ENCODE measurements around the gene TACC3.

Gene TACC3

GRCh38 chr4:1786544-1787362, 65.4 kb downstream of the TACC3 start:
- no peaks in the 10 kb centered on the region for H3K9me3 ChIP-seq (ENCODE audit: control insufficient read depth, insufficient read depth, low read depth, low read length)
- no peak overlapping the region for H3K27ac ChIP-seq (ENCODE audit: extremely low read depth, low read depth, low read length)
- CTCF ChIA-PET = interaction anchor here (1.7 kb wide), 1 partner anchor 9 kb away, joined by 4 read pairs; no protein-coding TSS in a partner anchor
- POLR2A ChIA-PET = no interaction called here
- no peaks in the 10 kb centered on the region for H3K36me3 ChIP-seq (ENCODE audit: control insufficient read depth in 2 of 2, insufficient read depth in 1 of 2, low read length in 2 of 2)
- no peak overlapping the region for H3K4me3 ChIP-seq (ENCODE audit: low read depth, low read length)
- TF ChIP-seq GLI4 (tag by site-specific recombination; IDR thresholded peaks at IDR 0.05) (no peak), ZNF707 (tag by site-specific recombination; IDR thresholded peaks at IDR 0.05) (no peak), ZNF324 (tag by site-specific recombination; IDR thresholded peaks at IDR 0.05) (no peak), ZNF335 (tag by site-specific recombination; conservative IDR thresholded peaks at IDR 0.05) (no peak), GLIS1 (tag by site-specific recombination; IDR thresholded peaks at IDR 0.05) (peak; percentile 70), ZNF223 (tag by site-specific recombination; IDR thresholded peaks at IDR 0.05) (no peak), ZNF16 (tag by site-specific recombination; IDR thresholded peaks at IDR 0.05; ENCODE audit: low read depth) (no peak), ZNF777 (tag by site-specific recombination; IDR thresholded peaks at IDR 0.05; ENCODE audit: borderline replicate concordance) (no peak), ZFP69B (tag by site-specific recombination; IDR thresholded peaks at IDR 0.05) (no peak), ZNF560 (tag by site-specific recombination; IDR thresholded peaks at IDR 0.05; ENCODE audit: borderline replicate concordance) (no peak), ZNF133 (tag by site-specific recombination; IDR thresholded peaks at IDR 0.05) (no peak), ZNF629 (tag by site-specific recombination; IDR thresholded peaks at IDR 0.05) (no peak), ZBTB8A (tag by site-specific recombination; IDR thresholded peaks at IDR 0.05) (no peak), ZBTB21 (tag by site-specific recombination; IDR thresholded peaks at IDR 0.05) (no peak), SETDB1 (IDR thresholded peaks at IDR 0.05; ENCODE audit: insufficient read length, low read length) (no peak), ZIC2 (tag by site-specific recombination; IDR thresholded peaks at IDR 0.05) (peak; percentile 61), ZNF785 (tag by site-specific recombination; IDR thresholded peaks at IDR 0.05) (no peak), ZNF221 (tag by site-specific recombination; IDR thresholded peaks at IDR 0.05; ENCODE audit: borderline replicate concordance) (no peak), ZNF626 (tag by site-specific recombination; IDR thresholded peaks at IDR 0.05) (no peak), ZNF473 (tag by site-specific recombination; IDR thresholded peaks at IDR 0.05) (no peak), KLF1 (tag by site-specific recombination; IDR thresholded peaks at IDR 0.05) (0 out of 2 replicates have a peak, but pooled peaks have one; percentile 8)
- TF ChIP-seq, protein P1, sequence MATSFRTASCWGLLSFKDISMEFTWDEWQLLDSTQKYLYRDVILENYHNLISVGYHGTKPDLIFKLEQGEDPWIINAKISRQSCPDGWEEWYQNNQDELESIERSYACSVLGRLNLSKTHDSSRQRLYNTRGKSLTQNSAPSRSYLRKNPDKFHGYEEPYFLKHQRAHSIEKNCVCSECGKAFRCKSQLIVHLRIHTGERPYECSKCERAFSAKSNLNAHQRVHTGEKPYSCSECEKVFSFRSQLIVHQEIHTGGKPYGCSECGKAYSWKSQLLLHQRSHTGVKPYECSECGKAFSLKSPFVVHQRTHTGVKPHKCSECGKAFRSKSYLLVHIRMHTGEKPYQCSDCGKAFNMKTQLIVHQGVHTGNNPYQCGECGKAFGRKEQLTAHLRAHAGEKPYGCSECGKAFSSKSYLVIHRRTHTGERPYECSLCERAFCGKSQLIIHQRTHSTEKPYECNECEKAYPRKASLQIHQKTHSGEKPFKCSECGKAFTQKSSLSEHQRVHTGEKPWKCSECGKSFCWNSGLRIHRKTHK (tag by site-specific recombination; IDR thresholded peaks at IDR 0.05) = no peak
- TF ChIP-seq, protein P2, sequence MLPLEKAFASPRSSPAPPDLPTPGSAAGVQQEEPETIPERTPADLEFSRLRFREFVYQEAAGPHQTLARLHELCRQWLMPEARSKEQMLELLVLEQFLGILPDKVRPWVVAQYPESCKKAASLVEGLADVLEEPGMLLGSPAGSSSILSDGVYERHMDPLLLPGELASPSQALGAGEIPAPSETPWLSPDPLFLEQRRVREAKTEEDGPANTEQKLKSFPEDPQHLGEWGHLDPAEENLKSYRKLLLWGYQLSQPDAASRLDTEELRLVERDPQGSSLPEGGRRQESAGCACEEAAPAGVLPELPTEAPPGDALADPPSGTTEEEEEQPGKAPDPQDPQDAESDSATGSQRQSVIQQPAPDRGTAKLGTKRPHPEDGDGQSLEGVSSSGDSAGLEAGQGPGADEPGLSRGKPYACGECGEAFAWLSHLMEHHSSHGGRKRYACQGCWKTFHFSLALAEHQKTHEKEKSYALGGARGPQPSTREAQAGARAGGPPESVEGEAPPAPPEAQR (tag by site-specific recombination; IDR thresholded peaks at IDR 0.05) = no peak
- TF ChIP-seq, protein P3, sequence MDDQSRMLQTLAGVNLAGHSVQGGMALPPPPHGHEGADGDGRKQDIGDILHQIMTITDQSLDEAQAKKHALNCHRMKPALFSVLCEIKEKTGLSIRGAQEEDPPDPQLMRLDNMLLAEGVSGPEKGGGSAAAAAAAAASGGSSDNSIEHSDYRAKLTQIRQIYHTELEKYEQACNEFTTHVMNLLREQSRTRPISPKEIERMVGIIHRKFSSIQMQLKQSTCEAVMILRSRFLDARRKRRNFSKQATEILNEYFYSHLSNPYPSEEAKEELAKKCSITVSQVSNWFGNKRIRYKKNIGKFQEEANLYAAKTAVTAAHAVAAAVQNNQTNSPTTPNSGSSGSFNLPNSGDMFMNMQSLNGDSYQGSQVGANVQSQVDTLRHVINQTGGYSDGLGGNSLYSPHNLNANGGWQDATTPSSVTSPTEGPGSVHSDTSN (CRISPR knock-in tag; IDR thresholded peaks at IDR 0.05) = no peak
- TF ChIP-seq, protein P4, sequence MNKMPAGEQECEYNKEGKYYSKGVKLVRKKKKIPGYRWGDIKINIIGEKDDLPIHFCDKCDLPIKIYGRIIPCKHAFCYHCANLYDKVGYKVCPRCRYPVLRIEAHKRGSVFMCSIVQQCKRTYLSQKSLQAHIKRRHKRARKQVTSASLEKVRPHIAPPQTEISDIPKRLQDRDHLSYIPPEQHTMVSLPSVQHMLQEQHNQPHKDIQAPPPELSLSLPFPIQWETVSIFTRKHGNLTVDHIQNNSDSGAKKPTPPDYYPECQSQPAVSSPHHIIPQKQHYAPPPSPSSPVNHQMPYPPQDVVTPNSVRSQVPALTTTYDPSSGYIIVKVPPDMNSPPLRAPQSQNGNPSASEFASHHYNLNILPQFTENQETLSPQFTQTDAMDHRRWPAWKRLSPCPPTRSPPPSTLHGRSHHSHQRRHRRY (tag by site-specific recombination; IDR thresholded peaks at IDR 0.05) = no peak
- TF ChIP-seq, protein P5, sequence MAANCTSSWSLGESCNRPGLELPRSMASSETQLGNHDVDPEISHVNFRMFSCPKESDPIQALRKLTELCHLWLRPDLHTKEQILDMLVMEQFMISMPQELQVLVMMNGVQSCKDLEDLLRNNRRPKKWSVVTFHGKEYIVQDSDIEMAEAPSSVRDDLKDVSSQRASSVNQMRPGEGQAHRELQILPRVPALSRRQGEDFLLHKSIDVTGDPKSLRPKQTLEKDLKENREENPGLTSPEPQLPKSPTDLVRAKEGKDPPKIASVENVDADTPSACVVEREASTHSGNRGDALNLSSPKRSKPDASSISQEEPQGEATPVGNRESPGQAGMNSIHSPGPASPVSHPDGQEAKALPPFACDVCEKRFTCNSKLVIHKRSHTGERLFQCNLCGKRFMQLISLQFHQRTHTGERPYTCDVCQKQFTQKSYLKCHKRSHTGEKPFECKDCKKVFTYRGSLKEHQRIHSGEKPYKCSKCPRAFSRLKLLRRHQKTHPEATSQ (tag by site-specific recombination; IDR thresholded peaks at IDR 0.05) = no peak
- no peaks in the 10 kb centered on the region for H3K4me1 ChIP-seq (ENCODE audit: control insufficient read depth, insufficient read depth, low read length)

Measured in HEK293 (cell line).